GM12874 (cell line): ENCODE results near the gene LAMP1.

Source experiments
- TF ChIP-seq, protein P1 (sequence below): IDR thresholded peaks from 2 replicates; pipeline ENCODE4 v1.5.1; 2011; ENCODE audit warnings: low read depth, mild to moderate bottlenecking, control low read depth, low read length, moderate library complexity; ENCODE audit not compliant: insufficient read depth

Gene LAMP1

DNA sequence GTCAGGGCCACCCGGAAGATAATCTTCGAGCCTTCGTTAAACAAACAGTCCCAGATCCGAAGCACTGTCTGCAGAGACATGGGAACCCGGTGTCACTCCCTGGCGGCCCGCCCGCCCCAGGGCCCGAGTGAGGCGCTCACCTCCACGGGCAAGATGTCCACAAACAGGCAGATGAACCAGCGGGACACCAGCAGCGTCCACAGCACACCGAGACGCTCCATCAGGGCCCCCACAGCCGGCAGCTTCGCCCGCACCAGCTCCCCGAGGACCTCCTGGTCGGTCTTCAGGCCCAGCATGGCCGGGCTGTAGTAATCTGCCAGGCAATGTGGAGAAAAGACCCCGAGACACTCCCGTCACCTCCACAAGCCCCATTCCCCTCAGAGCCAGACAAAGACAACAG is 28.7 kb downstream of the LAMP1 start:
- TF ChIP-seq, protein P1, sequence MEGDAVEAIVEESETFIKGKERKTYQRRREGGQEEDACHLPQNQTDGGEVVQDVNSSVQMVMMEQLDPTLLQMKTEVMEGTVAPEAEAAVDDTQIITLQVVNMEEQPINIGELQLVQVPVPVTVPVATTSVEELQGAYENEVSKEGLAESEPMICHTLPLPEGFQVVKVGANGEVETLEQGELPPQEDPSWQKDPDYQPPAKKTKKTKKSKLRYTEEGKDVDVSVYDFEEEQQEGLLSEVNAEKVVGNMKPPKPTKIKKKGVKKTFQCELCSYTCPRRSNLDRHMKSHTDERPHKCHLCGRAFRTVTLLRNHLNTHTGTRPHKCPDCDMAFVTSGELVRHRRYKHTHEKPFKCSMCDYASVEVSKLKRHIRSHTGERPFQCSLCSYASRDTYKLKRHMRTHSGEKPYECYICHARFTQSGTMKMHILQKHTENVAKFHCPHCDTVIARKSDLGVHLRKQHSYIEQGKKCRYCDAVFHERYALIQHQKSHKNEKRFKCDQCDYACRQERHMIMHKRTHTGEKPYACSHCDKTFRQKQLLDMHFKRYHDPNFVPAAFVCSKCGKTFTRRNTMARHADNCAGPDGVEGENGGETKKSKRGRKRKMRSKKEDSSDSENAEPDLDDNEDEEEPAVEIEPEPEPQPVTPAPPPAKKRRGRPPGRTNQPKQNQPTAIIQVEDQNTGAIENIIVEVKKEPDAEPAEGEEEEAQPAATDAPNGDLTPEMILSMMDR: no peak

DNA sequence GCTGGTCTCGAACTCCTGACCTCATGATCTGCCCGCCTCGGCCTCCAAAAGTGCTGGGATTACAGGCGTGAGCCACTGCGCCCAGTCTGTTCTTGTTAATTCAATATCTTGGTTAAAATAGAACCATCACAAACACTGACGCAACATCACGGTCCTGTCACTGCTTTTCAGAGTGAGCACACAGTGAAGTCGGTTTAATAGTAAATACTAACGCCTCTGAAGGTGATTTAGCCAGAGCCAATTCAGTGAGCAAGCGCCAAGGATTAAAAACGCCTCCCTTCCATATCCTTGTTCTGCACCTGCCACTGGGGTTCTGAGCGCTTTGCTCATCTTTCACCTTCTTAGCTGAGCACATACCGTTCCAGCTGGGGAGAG is 30.3 kb downstream of the LAMP1 start:
- TF ChIP-seq, protein P1: no peak

DNA sequence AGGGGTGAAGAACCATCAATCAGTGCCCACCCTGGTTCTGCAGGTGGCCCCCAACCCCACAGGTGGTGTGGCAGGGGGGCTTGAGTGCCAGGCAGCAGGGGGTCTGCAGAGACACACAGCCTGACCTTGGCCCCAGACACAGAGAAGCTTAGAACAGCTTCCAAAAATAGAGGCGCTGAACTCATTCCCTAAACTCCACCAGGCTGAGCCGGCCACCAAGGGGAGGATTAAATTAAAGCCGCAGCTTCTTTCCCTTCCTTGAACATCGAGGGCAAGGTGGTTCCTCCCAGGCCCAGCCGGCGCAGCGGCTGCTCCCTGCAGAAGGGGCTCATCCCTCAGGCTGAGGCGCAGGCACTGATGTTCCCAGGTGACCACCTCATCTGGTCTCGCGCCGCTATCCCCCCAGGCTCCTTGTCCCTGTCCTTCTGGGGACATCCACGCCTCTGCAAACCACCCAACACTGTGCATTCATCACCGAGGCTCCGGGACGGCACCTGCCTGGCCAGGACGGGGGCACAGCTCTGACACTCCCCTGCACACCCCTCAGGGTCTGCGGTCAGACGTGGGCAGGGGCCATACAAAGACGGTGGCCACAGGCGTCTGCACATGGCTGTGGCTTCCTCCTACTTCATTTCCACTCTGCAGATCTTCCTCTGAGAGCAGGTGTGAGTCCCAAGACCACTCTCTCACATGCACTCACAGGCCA is 30.9 kb downstream of the LAMP1 start:
- TF ChIP-seq, protein P1: no peak

DNA sequence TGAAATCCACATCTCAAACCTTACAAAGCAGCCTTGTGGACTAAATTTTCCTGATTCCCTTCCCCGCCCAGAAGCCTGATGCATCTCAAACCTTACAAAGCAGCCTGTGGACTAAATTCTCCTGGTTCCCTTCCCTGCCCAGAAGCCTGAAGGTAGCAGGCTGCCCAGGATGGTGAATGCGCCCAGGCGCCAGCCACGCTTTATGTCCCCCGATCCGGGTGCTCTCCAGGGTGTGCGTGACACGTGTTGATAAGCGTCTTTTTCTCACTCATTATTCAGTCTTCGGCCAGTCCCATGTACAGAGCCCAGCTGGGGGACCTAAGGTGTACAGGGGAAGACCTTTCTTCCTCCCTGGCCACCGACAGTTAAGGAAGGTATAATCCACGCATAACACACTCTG is 31.8 kb downstream of the LAMP1 start:
- TF ChIP-seq, protein P1: no peak

DNA sequence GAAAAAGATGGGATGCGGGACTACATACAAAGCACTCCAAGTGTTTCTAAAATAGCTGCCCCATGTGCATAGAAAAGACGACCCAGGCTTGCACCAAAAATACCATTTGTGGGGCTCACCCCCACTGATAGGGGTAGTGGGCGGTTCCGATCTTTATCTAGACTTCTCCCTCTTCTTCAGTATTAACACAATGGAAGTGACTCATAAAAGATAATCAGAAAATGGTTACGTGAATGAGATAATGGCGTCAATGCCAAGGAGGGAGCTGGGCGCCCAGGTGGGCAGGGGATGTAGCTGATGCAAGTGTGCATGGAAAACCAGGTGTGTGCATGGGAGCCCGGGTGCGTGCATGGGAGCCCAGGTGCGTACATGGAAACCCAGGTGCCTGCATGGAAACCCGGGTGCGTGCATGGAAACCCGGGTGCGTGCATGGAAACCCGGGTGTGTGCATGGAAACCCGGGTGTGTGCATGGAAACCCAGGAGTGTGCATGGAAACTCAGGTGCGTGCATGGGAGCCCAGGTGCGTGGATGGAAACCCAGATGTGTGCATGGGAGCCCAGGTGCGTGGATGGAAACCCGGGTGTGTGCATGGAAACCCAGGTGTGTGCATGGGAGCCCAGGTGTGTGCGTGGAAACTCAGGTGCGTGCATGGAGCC is 32.7 kb downstream of the LAMP1 start:
- TF ChIP-seq, protein P1: no peak

DNA sequence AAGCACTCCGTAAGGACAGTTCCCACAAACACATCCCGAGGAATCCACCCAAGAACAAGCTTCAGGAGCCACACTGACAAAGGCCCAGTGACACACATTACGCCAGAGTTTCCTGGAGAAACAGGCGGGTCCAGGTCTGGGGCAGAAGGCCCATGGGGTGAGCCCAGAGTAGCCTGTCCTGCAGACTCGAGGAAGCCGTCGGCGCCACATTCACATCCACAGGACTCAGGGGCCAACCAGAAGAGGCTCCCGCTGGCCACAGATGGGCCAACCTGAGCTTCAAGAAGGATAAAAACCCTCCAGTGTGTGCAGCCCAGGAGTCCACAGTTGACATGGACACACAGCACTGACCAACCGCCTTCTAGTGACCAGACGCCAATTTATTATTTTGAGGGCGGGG is 35.6 kb downstream of the LAMP1 start:
- TF ChIP-seq, protein P1: no peak

DNA sequence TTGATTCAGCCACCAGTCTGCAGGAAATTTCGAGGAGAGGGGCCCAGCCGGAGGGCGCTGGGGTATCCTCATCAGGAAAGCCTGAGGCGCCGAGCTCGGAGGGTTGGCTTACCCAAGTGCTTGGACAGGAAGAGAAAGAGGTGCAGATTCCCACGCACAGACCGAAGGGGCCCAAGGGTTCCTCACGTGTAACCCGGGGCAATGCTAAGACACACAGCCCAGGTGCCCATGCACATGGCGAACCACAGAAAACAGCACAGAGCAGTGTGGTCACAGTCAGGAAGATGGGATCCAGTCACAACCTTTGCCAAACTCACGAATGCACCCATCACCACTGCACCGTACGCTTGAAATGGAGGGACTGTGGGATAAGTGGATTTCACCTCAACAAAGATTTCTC is 36.0 kb downstream of the LAMP1 start:
- TF ChIP-seq, protein P1: no peak
